DOHH2 (cell line): ENCODE data around the gene MCU.

Experiments used
- CTCF ChIP-seq: fragments of 200-600 bp; sonication (generic); IDR thresholded peaks from one replicate; pipeline ENCODE4 v1.5.1; 2014; ENCODE audit warnings: antibody characterized with exemption, mild to moderate bottlenecking, low read depth, low read length; ENCODE audit not compliant: poor library complexity, severe bottlenecking
- EZH2phosphoT487 ChIP-seq: fragments of 200-600 bp; sonication (generic); IDR thresholded peaks from 2 replicates; pipeline ENCODE4 v1.6.1; 2017; ENCODE audit warnings: borderline replicate concordance, mild to moderate bottlenecking, antibody characterized with exemption, low read length, moderate library complexity, mixed read lengths

GRCh38 chr10:72840319-72840718 is 148.4 kb downstream of the MCU start:
- TF ChIP-seq CTCF, result no peak
- no peak for TF ChIP-seq EZH2phosphoT487
